K562 (cell line): ENCODE results near the gene SPIRE1. TPM values are rescaled to one million over a fixed set of nuclear protein-coding genes. Genes with fewer than 3 reads are reported as not detected.

Experiments
- CBFA2T2 ChIP-seq: fragments of 450-650 bp; conservative IDR thresholded peaks from 2 replicates; pipeline ENCODE4 v1.6.1; 2017; ENCODE audit warnings: mild to moderate bottlenecking
- HMGXB4 ChIP-seq: sonication (generic); formaldehyde crosslinking; IDR thresholded peaks from 2 replicates; pipeline ENCODE4 v1.8.1; 2023; ENCODE audit warnings: mild to moderate bottlenecking, missing genetic modification reagents
- MAX ChIP-seq: sonication (generic); formaldehyde crosslinking; IDR thresholded peaks from 2 replicates; pipeline ENCODE4 v1.9.0; 2022; ENCODE audit warnings: mild to moderate bottlenecking, missing genetic modification reagents
- MBD2 ChIP-seq: sonication (generic); IDR thresholded peaks from 2 replicates; pipeline ENCODE4 v1.6.1; 2016; ENCODE audit warnings: low read depth, borderline replicate concordance
- POLR2G ChIP-seq: fragments of 200-400 bp; formaldehyde crosslinking; IDR thresholded peaks from 2 replicates; pipeline ENCODE4 v1.6.1; 2017; ENCODE audit warnings: low read depth, mild to moderate bottlenecking, antibody characterized with exemption, low read length, moderate library complexity
- TAL1 ChIP-seq: fragments of 450-650 bp; IDR thresholded peaks from 2 replicates; pipeline ENCODE4 v1.6.1; 2016; ENCODE audit warnings: mild to moderate bottlenecking
- TBL1XR1 ChIP-seq, 2 experiments: IDR thresholded peaks; 2 replicates each; pipeline ENCODE4 v1.6.1; 2012; ENCODE audit warnings: improper control_type of control experiment in 2 of 2, low read length in 2 of 2, mild to moderate bottlenecking in 1 of 2
- ZBTB40 ChIP-seq, 2 experiments: fragments of 450-650 bp in 1 of 2; sonication (generic) in 1 of 2; formaldehyde crosslinking in 1 of 2; IDR thresholded peaks; 2 replicates each; pipeline versions ENCODE4 v1.7.1 to v1.9.0; 2016 to 2022; ENCODE audit warnings: inconsistent platforms in 1 of 2, mild to moderate bottlenecking in 1 of 2, missing genetic modification reagents in 1 of 2
- ZNF639 ChIP-seq, 2 experiments: fragments of 200-800 bp in 1 of 2; sonication (Bioruptor generic) in 1 of 2; sonication (generic) in 1 of 2; formaldehyde crosslinking in 1 of 2; IDR thresholded peaks in 1 of 2; conservative IDR thresholded peaks in 1 of 2; 2 replicates each; pipeline versions ENCODE4 v1.5.0 to v1.6.1; 2016 to 2020; ENCODE audit warnings: missing compliant biosample characterization in 1 of 2, missing genetic modification characterization in 1 of 2, missing genetic modification reagents in 1 of 2
- polyA plus RNA-seq, 8 experiments: library from polyadenylated mRNA; depleted of rRNA in 4 of 8; stranded (reverse) in 5 of 8; unstranded in 3 of 8; fragments of >200 nt; fragmentation: Nextera tagmentation in 2 of 8; fragmentation: Illumina TruSeq in 1 of 8; extraction: Ambion mirVana in 2 of 8; extraction: Trizol in 1 of 8; gene quantifications; 2 replicates each; pipeline versions ENCODE4 v1.2.1 to v1.2.3, GENCODE V29; 2011 to 2014; ENCODE audit warnings: inconsistent platforms in 1 of 8, missing spikeins in 1 of 8
- total RNA-seq, 7 experiments: library from RNA; depleted of rRNA in 6 of 7; stranded (reverse); fragments of >200 nt in 6 of 7; fragmentation: Illumina TruSeq in 2 of 7; extraction: Trizol in 2 of 7; gene quantifications; 2 replicates each; pipeline versions ENCODE4 v1.2.1 to v1.2.3, GENCODE V29; 2011 to 2021; ENCODE audit warnings: low replicate concordance in 1 of 7

The SPIRE1 gene
- total and polyA plus RNA-seq, 9 of the 15 experiments (the other 6 are each of a cell fraction or from before 2014, with no cell fraction given), result 2.9 to 14.0 (median 10.2) TPM

GRCh38 chr18:12702221-12703095 is 44.6 kb upstream of the SPIRE1 start, which contains the start of the genes CEP76 and PSMG2 (continued):
- TF ChIP-seq ZBTB40 (IDR thresholded peaks at IDR 0.05) (0 out of 2 replicates have a peak, but pooled peaks have one; percentile 24), ZBTB40 (CRISPR knock-in tag; IDR thresholded peaks at IDR 0.05) (no peak), TBL1XR1 (IDR thresholded peaks at IDR 0.05; ENCODE audit: low read length in 2 of 2) (0 out of 4 replicates have a peak, but pooled peaks of 1 of the 2 experiments have one; percentile 73), CBFA2T2 (no peak), ZNF639 (CRISPR knock-in tag; conservative IDR thresholded peaks at IDR 0.05 in 1 of 2, IDR thresholded peaks at IDR 0.05 in 1 of 2) (peak; percentile 19 to 69; a peak in 1 of 4 replicates), MBD2 (peak; percentile 68), POLR2G (peak; percentile 99), MAX (peak; percentile 32; the same call in 1 of the 2 replicates), HMGXB4 (CRISPR knock-in tag) (0 out of 2 replicates have a peak, but pooled peaks have one; percentile 30), TAL1 (peak; percentile 44; the same call in 1 of the 2 replicates)
